GM23338 (cell line): Measurements from ENCODE around the gene RUNX1. TPM values are rescaled to one million over a fixed set of nuclear protein-coding genes. Genes with fewer than 3 reads are reported as not detected.

Source experiments
- ATAC-seq: fragments of 200-7000 bp; cut with Tn5 transposase; 3 replicates; pipeline ENCODE4 v1.9.1; 2020
- DNase-seq: peaks from one replicate; pipeline ENCODE4 v3.0.0-alpha.2; 2015; ENCODE audit warnings: low spot score
- H2AFZ ChIP-seq: fragments of 200-600 bp; sonication (generic); 2 replicates; pipeline ENCODE4 v1.8.0; 2016; ENCODE audit warnings: antibody characterized with exemption, mild to moderate bottlenecking, moderate library complexity
- H3F3A ChIP-seq: fragments of 200-600 bp; sonication (generic); replicated peaks from 2 replicates; pipeline ENCODE4 v1.8.0; 2017; ENCODE audit warnings: antibody characterized with exemption, mixed run types, low read depth
- H3K27ac ChIP-seq: fragments of 200-600 bp; sonication (generic); 2 replicates; pipeline ENCODE4 v1.6.1; 2016; ENCODE audit warnings: low read depth
- H3K27me3 ChIP-seq: fragments of 200-600 bp; sonication (generic); 2 replicates; pipeline ENCODE4 v1.8.0; 2016; ENCODE audit warnings: mild to moderate bottlenecking, mixed run types, moderate library complexity; ENCODE audit not compliant: insufficient read depth
- H3K36me3 ChIP-seq: fragments of 200-600 bp; sonication (generic); 2 replicates; pipeline ENCODE4 v1.8.0; 2016; ENCODE audit warnings: mild to moderate bottlenecking; ENCODE audit not compliant: insufficient read depth
- H3K4me1 ChIP-seq: fragments of 200-600 bp; sonication (generic); 2 replicates; pipeline ENCODE4 v1.8.0; 2016; ENCODE audit warnings: mild to moderate bottlenecking, moderate library complexity; ENCODE audit not compliant: insufficient read depth
- H3K4me2 ChIP-seq: fragments of 200-600 bp; sonication (generic); 2 replicates; pipeline ENCODE4 v1.7.1; 2017; ENCODE audit warnings: mixed run types
- H3K4me3 ChIP-seq: fragments of 200-600 bp; sonication (generic); 2 replicates; pipeline ENCODE4 v1.6.1; 2016; ENCODE audit warnings: mixed run types
- H3K79me2 ChIP-seq: fragments of 200-600 bp; sonication (generic); replicated peaks from 2 replicates; pipeline ENCODE4 v1.8.0; 2017; ENCODE audit warnings: mild to moderate bottlenecking; ENCODE audit not compliant: insufficient read depth
- H3K9me2 ChIP-seq: fragments of 200-600 bp; sonication (generic); 2 replicates; pipeline ENCODE4 v1.8.0; 2017; ENCODE audit not compliant: insufficient read depth
- H4K20me1 ChIP-seq: fragments of 200-600 bp; sonication (generic); replicated peaks from 2 replicates; pipeline ENCODE4 v1.8.0; 2017; ENCODE audit warnings: mild to moderate bottlenecking; ENCODE audit not compliant: insufficient read depth
- H3K27ac Mint-ChIP-seq: 2 replicates; pipeline ENCODE4 v1.8.0; 2020; ENCODE audit warnings: inconsistent platforms, mild to moderate bottlenecking, moderate library complexity, mixed read lengths
- H3K27me3 Mint-ChIP-seq: 3 replicates; pipeline ENCODE4 v1.8.0; 2022; ENCODE audit warnings: low read depth, mild to moderate bottlenecking, moderate library complexity, mixed read lengths, inconsistent platforms; ENCODE audit not compliant: insufficient read depth, poor library complexity
- H3K36me3 Mint-ChIP-seq: 3 replicates; pipeline ENCODE4 v1.8.0; 2021; ENCODE audit warnings: low read depth, mild to moderate bottlenecking, inconsistent platforms, moderate library complexity, mixed read lengths
- H3K4me1 Mint-ChIP-seq: 3 replicates; pipeline ENCODE4 v1.8.0; 2020; ENCODE audit warnings: mild to moderate bottlenecking, inconsistent platforms, mixed read lengths
- H3K4me3 Mint-ChIP-seq: 3 replicates; pipeline ENCODE4 v1.8.0; 2021; ENCODE audit warnings: moderate library complexity, mild to moderate bottlenecking, inconsistent platforms, mixed read lengths
- H3K9me3 Mint-ChIP-seq: 3 replicates; pipeline ENCODE4 v1.8.0; 2020; ENCODE audit warnings: moderate library complexity, mild to moderate bottlenecking, inconsistent platforms, mixed read lengths
- CREB1 ChIP-seq: fragments of 250-450 bp; sonication (Bioruptor Pico); IDR thresholded peaks from 2 replicates; pipeline ENCODE4 v1.5.0; 2020; ENCODE audit warnings: low read depth, mild to moderate bottlenecking, moderate library complexity
- CTCF ChIP-seq, 2 experiments: fragments of 200-600 bp in 1 of 2; sonication (generic) in 1 of 2; conservative IDR thresholded peaks; 2 replicates each; pipeline versions ENCODE4 v1.5.1 to v1.6.1; 2016 to 2017; ENCODE audit warnings: antibody characterized with exemption in 2 of 2, low read depth in 2 of 2, mild to moderate bottlenecking in 2 of 2, moderate library complexity in 1 of 2
- ETS1 ChIP-seq: IDR thresholded peaks from 2 replicates; pipeline ENCODE4 v1.6.1; 2016; ENCODE audit warnings: antibody characterized with exemption
- EZH2 ChIP-seq: fragments of 200-600 bp; sonication (generic); IDR thresholded peaks from one replicate; pipeline ENCODE4 v1.8.0; 2017; ENCODE audit warnings: antibody characterized with exemption, mild to moderate bottlenecking, low read depth; ENCODE audit not compliant: unreplicated experiment
- EZH2phosphoT487 ChIP-seq: fragments of 200-600 bp; sonication (generic); IDR thresholded peaks from one replicate; pipeline ENCODE4 v1.8.1; 2018; ENCODE audit warnings: antibody characterized with exemption; ENCODE audit not compliant: unreplicated experiment
- JUNB ChIP-seq: IDR thresholded peaks from one replicate; pipeline ENCODE4 v1.6.1; 2016; ENCODE audit warnings: antibody characterized with exemption; ENCODE audit not compliant: unreplicated experiment
- NANOG ChIP-seq: IDR thresholded peaks from 2 replicates; pipeline ENCODE4 v1.6.1; 2016; ENCODE audit warnings: antibody characterized with exemption, borderline replicate concordance
- POLR2AphosphoS5 ChIP-seq: IDR thresholded peaks from 2 replicates; pipeline ENCODE4 v1.6.1; 2016; ENCODE audit warnings: antibody characterized with exemption, low read depth
- REST ChIP-seq: IDR thresholded peaks from one replicate; pipeline ENCODE4 v1.6.1; 2018; ENCODE audit warnings: antibody characterized with exemption; ENCODE audit not compliant: unreplicated experiment
- STAT1 ChIP-seq: IDR thresholded peaks from one replicate; pipeline ENCODE4 v1.6.1; 2016; ENCODE audit warnings: antibody characterized with exemption; ENCODE audit not compliant: unreplicated experiment
- ZNF114 ChIP-seq: fragments of 250-450 bp; sonication (Bioruptor Pico); IDR thresholded peaks from 2 replicates; pipeline ENCODE4 v1.5.0; 2020; ENCODE audit warnings: mild to moderate bottlenecking, moderate library complexity
- ZNF331 ChIP-seq: fragments of 250-450 bp; sonication (Bioruptor Pico); IDR thresholded peaks from 2 replicates; pipeline ENCODE4 v1.5.0; 2020; ENCODE audit warnings: low read depth, mild to moderate bottlenecking, moderate library complexity
- ZNF462 ChIP-seq: fragments of 250-450 bp; sonication (Bioruptor Pico); IDR thresholded peaks from 2 replicates; pipeline ENCODE4 v1.5.0; 2020; ENCODE audit warnings: mild to moderate bottlenecking, moderate library complexity
- polyA plus RNA-seq: library from polyadenylated mRNA; unstranded; fragments of >200 nt; fragmentation: Nextera tagmentation; extraction: Ambion mirVana; gene quantifications from 2 replicates; pipeline ENCODE4 v1.2.1, GENCODE V29; 2016
- total RNA-seq: library from RNA; depleted of rRNA; stranded (reverse); fragments of >200 nt; shearing (Covaris generic); gene quantifications from 2 replicates; pipeline ENCODE4 v1.2.3, GENCODE V29; 2014

RUNX1 gene
- total and polyA plus RNA-seq, 2 experiments from 2014 or later, result 0.29 to 1.1 TPM

GRCh38 chr21:34919406-34919805, 129.7 kb downstream of the RUNX1 start:
- Mint-ChIP-seq H3K27ac (no peak overlapping the region), H3K27me3 (peaks cover 2% of the 10 kb centered on the region), H3K36me3 (no peaks in the 10 kb centered on the region; the same call in 2 of the 3 replicates), H3K4me3 (no peak overlapping the region), H3K9me3 (no peaks in the 10 kb centered on the region), H3K4me1 (peaks cover 7% of the 10 kb centered on the region; the same call in 2 of the 3 replicates)
- TF ChIP-seq REST (no peak), ZNF114 (CRISPR knock-in tag) (no peak), POLR2AphosphoS5 (no peak), CREB1 (CRISPR knock-in tag) (no peak), EZH2phosphoT487 (no peak), STAT1 (no peak), CTCF (conservative IDR thresholded peaks at IDR 0.05; ENCODE audit: low read depth in 2 of 2) (no peak), NANOG (no peak), ZNF331 (no peak), JUNB (no peak), EZH2 (no peak), ZNF462 (no peak), ETS1 (no peak)
- Histone ChIP-seq H4K20me1 (no peaks in the 10 kb centered on the region), H3K79me2 (no peaks in the 10 kb centered on the region), H3F3A (no peaks in the 10 kb centered on the region), H3K27me3 (no peaks in the 10 kb centered on the region), H3K4me3 (no peak overlapping the region), H3K4me1 (no peaks in the 10 kb centered on the region), H3K9me2 (peaks cover 6% of the 10 kb centered on the region; the same call in 1 of the 2 replicates), H2AFZ (no peak overlapping the region), H3K4me2 (no peak overlapping the region), H3K36me3 (no peaks in the 10 kb centered on the region), H3K27ac (no peak overlapping the region)
- DNase-seq (no peak), ATAC-seq (no peak)
